Liver (tissue), 9 donors: ENCODE data around the gene FAM124A. TPM values are rescaled to one million over a fixed set of nuclear protein-coding genes. Genes with fewer than 3 reads are reported as not detected.

Experiments
- DNase-seq: peaks from one replicate; pipeline ENCODE4 v3.0.0-alpha.2; 2017; ENCODE audit warnings: low spot score
- H3K27ac ChIP-seq, 2 donors: one replicate each; pipeline ENCODE4 v1.7.0; 2013; ENCODE audit warnings: inconsistent platforms in 2 of 2, low read length in 2 of 2, control low read depth in 1 of 2, low read depth in 1 of 2, mild to moderate bottlenecking in 1 of 2
- H3K27me3 ChIP-seq, 4 donors: one replicate each; pipeline versions ENCODE4 v1.6.1 to v1.7.0; 2013; ENCODE audit warnings: low read length in 3 of 4, inconsistent platforms in 1 of 4, mild to moderate bottlenecking in 1 of 4, moderate library complexity in 1 of 4; ENCODE audit not compliant: control insufficient read depth in 4 of 4, insufficient read depth in 4 of 4
- H3K36me3 ChIP-seq, 4 donors: one replicate each; pipeline versions ENCODE4 v1.6.1 to v1.7.0; 2013; ENCODE audit warnings: low read length in 3 of 4, mild to moderate bottlenecking in 3 of 4, low read depth in 1 of 4, moderate library complexity in 1 of 4; ENCODE audit not compliant: control insufficient read depth in 4 of 4, insufficient read depth in 3 of 4
- H3K4me1 ChIP-seq, 4 donors: one replicate each; pipeline versions ENCODE4 v1.6.1 to v1.7.0; 2013; ENCODE audit warnings: low read length in 3 of 4, mild to moderate bottlenecking in 3 of 4, moderate library complexity in 1 of 4; ENCODE audit not compliant: control insufficient read depth in 4 of 4, insufficient read depth in 4 of 4
- H3K4me3 ChIP-seq, 3 donors: one replicate each; pipeline versions ENCODE4 v1.6.1 to v1.7.0; 2013; ENCODE audit warnings: low read length in 3 of 3, control low read depth in 1 of 3, low read depth in 1 of 3, mild to moderate bottlenecking in 1 of 3
- H3K9ac ChIP-seq, 2 donors: one replicate each; pipeline ENCODE4 v1.7.0; 2013; ENCODE audit warnings: low read length in 2 of 2, mild to moderate bottlenecking in 2 of 2, moderate library complexity in 2 of 2, control low read depth in 1 of 2, low read depth in 1 of 2
- H3K9me3 ChIP-seq, 4 donors: one replicate each; pipeline versions ENCODE4 v1.6.1 to v1.7.0; 2013; ENCODE audit warnings: low read length in 3 of 4; ENCODE audit not compliant: control insufficient read depth in 4 of 4
- EGR1 ChIP-seq, 2 donors: IDR thresholded peaks; 2 replicates each; pipeline ENCODE4 v1.6.1; 2016 to 2018; ENCODE audit warnings: antibody characterized with exemption in 2 of 2, low read depth in 2 of 2
- FOXA1 ChIP-seq: IDR thresholded peaks from 2 replicates; pipeline ENCODE4 v1.6.1; 2016; ENCODE audit warnings: antibody characterized with exemption
- FOXA2 ChIP-seq: IDR thresholded peaks from 2 replicates; pipeline ENCODE4 v1.6.1; 2016; ENCODE audit warnings: antibody characterized with exemption
- HNF4A ChIP-seq, 2 donors: conservative IDR thresholded peaks; 2 replicates each; pipeline ENCODE4 v1.6.1; 2016; ENCODE audit warnings: antibody characterized with exemption in 2 of 2, mild to moderate bottlenecking in 2 of 2
- HNF4G ChIP-seq: IDR thresholded peaks from 2 replicates; pipeline ENCODE4 v1.6.1; 2016; ENCODE audit warnings: antibody characterized with exemption
- JUND ChIP-seq, 2 donors: IDR thresholded peaks; 2 replicates each; pipeline ENCODE4 v1.6.1; 2016; ENCODE audit warnings: antibody characterized with exemption in 2 of 2
- NR2F2 ChIP-seq: IDR thresholded peaks from 2 replicates; pipeline ENCODE4 v1.6.1; 2016; ENCODE audit warnings: antibody characterized with exemption
- RAD21 ChIP-seq, 2 donors: IDR thresholded peaks; 2 replicates each; pipeline ENCODE4 v1.6.1; 2016; ENCODE audit warnings: antibody characterized with exemption in 2 of 2, mild to moderate bottlenecking in 2 of 2
- RXRA ChIP-seq, 2 donors: IDR thresholded peaks; 2 replicates each; pipeline ENCODE4 v1.6.1; 2017 to 2018; ENCODE audit warnings: antibody characterized with exemption in 2 of 2, mild to moderate bottlenecking in 1 of 2
- SP1 ChIP-seq: IDR thresholded peaks from 2 replicates; pipeline ENCODE4 v1.6.1; 2018; ENCODE audit warnings: antibody characterized with exemption, mild to moderate bottlenecking
- TAF1 ChIP-seq: conservative IDR thresholded peaks from 2 replicates; pipeline ENCODE4 v1.6.1; 2016; ENCODE audit warnings: antibody characterized with exemption, mild to moderate bottlenecking
- YY1 ChIP-seq: IDR thresholded peaks from 2 replicates; pipeline ENCODE4 v1.6.1; 2016; ENCODE audit warnings: antibody characterized with exemption, mild to moderate bottlenecking
- WGBS: extraction: QIAGEN DNeasy Blood & Tissue Kit; methylation state at CpG from one replicate; pipeline ENCODE4 v1.1.7; 2013; 5-methylcytosine and 5-hydroxymethylcytosine counted together
- polyA plus RNA-seq, 2 donors: library from polyadenylated mRNA; stranded (reverse) in 1 of 2; unstranded in 1 of 2; fragments of 200-250 nt in 1 of 2; fragments of >200 nt in 1 of 2; fragmentation: Nextera tagmentation in 1 of 2; extraction: Ambion mirVana in 1 of 2; gene quantifications; one replicate each; pipeline versions ENCODE4 v1.2.1 to v1.2.3, GENCODE V29; 2013 to 2015
- total RNA-seq, 2 donors: library from RNA; depleted of rRNA; stranded (reverse); fragments of >200 nt; gene quantifications; one replicate each; pipeline ENCODE4 v1.2.3, GENCODE V29; 2014
- TF ChIP-seq, protein P1 (sequence below): fragments of 150-350 bp; IDR thresholded peaks from 2 replicates; pipeline ENCODE4 v1.5.1; 2017; ENCODE audit warnings: improper control_type of control experiment, low read depth, low read length; ENCODE audit not compliant: missing input control
- TF ChIP-seq, protein P2 (sequence below): IDR thresholded peaks from 2 replicates; pipeline ENCODE4 v1.6.1; 2016; ENCODE audit warnings: antibody characterized with exemption
- TF ChIP-seq, protein P3 (sequence below): IDR thresholded peaks from 2 replicates; pipeline ENCODE4 v1.6.1; 2016; ENCODE audit warnings: antibody characterized with exemption
- TF ChIP-seq, protein P4 (sequence below): IDR thresholded peaks from 2 replicates; pipeline ENCODE4 v1.6.1; 2016; ENCODE audit warnings: antibody characterized with exemption, mild to moderate bottlenecking
- TF ChIP-seq, protein P5 (sequence below): IDR thresholded peaks from 2 replicates; pipeline ENCODE4 v1.6.1; 2016; ENCODE audit warnings: antibody characterized with exemption
- donor health status: healthy.
- donor health status: healthy.
- donor health status: healthy.
- donor health status: healthy.
- donor health status: healthy.

The FAM124A gene
- total and polyA plus RNA-seq, 4 donors, result 0.33 to 0.92 (median 0.46) TPM

DNA sequence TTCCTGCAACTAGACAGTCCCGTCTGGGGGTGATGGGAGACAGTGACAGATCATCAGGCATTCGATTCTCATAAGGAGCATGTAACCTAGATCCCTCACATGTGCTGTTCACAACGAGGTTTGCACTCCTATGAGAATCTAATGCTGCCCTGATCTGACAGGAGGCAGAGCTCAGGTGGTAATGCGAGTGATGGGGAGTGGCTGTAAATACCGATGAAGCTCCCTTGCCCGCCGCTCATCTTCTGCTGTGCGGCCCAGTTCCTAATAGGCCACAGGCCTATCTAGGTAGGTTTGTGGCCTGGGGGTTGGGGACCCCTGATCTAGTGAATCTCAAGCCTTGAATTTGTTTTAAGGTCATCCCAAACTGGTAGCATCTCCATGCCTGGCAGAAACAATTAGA, 27.3 kb upstream of the FAM124A start (continued):
- TF ChIP-seq, protein P1, sequence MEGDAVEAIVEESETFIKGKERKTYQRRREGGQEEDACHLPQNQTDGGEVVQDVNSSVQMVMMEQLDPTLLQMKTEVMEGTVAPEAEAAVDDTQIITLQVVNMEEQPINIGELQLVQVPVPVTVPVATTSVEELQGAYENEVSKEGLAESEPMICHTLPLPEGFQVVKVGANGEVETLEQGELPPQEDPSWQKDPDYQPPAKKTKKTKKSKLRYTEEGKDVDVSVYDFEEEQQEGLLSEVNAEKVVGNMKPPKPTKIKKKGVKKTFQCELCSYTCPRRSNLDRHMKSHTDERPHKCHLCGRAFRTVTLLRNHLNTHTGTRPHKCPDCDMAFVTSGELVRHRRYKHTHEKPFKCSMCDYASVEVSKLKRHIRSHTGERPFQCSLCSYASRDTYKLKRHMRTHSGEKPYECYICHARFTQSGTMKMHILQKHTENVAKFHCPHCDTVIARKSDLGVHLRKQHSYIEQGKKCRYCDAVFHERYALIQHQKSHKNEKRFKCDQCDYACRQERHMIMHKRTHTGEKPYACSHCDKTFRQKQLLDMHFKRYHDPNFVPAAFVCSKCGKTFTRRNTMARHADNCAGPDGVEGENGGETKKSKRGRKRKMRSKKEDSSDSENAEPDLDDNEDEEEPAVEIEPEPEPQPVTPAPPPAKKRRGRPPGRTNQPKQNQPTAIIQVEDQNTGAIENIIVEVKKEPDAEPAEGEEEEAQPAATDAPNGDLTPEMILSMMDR, result no peak
- no peak for TF ChIP-seq NR2F2
- no peak for TF ChIP-seq YY1
- no peak for TF ChIP-seq RAD21 (IDR thresholded peaks at IDR 0.05)
- no peak for TF ChIP-seq JUND (IDR thresholded peaks at IDR 0.05)
- TF ChIP-seq HNF4A (conservative IDR thresholded peaks at IDR 0.05), result no peak

DNA sequence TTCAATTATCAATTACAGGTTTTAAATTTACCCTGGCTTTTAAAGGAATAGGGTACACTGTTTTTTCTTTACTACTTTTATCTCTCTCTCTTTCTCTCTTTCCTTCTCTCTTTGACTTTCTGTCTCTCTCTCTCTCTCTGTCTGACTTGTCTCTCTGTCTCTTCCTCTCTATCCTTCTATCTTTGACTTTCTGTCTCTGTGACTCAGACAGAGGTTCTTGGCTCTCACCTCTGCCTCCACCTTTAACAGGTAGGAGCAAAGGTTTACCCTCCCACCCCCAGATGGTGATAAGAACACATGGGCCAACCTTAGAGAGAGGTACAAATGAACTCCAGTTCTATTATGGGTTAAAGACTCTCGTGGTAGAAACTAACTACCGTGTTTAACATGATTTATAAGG, 20.3 kb upstream of the FAM124A start:
- peaks cover 0 to 3% (median 0%) of the 10 kb centered on the region in 4 donors for H3K27me3 ChIP-seq
- H3K27ac ChIP-seq, result no peak overlapping the region
- H3K9me3 ChIP-seq, result peaks cover 0 to 2% (median 0%) of the 10 kb centered on the region in 4 donors
- H3K9ac ChIP-seq, result no peak overlapping the region
- no peaks in the 10 kb centered on the region for H3K4me1 ChIP-seq
- no peaks in the 10 kb centered on the region for H3K36me3 ChIP-seq
- TF ChIP-seq, protein P2, sequence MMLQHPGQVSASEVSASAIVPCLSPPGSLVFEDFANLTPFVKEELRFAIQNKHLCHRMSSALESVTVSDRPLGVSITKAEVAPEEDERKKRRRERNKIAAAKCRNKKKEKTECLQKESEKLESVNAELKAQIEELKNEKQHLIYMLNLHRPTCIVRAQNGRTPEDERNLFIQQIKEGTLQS, result no peak
- TF ChIP-seq SP1, result no peak
- TF ChIP-seq YY1, result no peak
- TF ChIP-seq FOXA1, result no peak
- no peak for TF ChIP-seq JUND (IDR thresholded peaks at IDR 0.05)
- no peak for TF ChIP-seq RXRA (IDR thresholded peaks at IDR 0.05)
- TF ChIP-seq FOXA2, result no peak
- TF ChIP-seq, protein P3, sequence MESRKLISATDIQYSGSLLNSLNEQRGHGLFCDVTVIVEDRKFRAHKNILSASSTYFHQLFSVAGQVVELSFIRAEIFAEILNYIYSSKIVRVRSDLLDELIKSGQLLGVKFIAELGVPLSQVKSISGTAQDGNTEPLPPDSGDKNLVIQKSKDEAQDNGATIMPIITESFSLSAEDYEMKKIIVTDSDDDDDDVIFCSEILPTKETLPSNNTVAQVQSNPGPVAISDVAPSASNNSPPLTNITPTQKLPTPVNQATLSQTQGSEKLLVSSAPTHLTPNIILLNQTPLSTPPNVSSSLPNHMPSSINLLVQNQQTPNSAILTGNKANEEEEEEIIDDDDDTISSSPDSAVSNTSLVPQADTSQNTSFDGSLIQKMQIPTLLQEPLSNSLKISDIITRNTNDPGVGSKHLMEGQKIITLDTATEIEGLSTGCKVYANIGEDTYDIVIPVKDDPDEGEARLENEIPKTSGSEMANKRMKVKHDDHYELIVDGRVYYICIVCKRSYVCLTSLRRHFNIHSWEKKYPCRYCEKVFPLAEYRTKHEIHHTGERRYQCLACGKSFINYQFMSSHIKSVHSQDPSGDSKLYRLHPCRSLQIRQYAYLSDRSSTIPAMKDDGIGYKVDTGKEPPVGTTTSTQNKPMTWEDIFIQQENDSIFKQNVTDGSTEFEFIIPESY, result no peak
- no peak for TF ChIP-seq HNF4G
- no peak for TF ChIP-seq NR2F2
- no peak for TF ChIP-seq EGR1 (IDR thresholded peaks at IDR 0.05; ENCODE audit: low read depth in 2 of 2)
- TF ChIP-seq, protein P1, result no peak
- TF ChIP-seq RAD21 (IDR thresholded peaks at IDR 0.05), result no peak
- no peak for TF ChIP-seq HNF4A (conservative IDR thresholded peaks at IDR 0.05)
- TF ChIP-seq, protein P4, sequence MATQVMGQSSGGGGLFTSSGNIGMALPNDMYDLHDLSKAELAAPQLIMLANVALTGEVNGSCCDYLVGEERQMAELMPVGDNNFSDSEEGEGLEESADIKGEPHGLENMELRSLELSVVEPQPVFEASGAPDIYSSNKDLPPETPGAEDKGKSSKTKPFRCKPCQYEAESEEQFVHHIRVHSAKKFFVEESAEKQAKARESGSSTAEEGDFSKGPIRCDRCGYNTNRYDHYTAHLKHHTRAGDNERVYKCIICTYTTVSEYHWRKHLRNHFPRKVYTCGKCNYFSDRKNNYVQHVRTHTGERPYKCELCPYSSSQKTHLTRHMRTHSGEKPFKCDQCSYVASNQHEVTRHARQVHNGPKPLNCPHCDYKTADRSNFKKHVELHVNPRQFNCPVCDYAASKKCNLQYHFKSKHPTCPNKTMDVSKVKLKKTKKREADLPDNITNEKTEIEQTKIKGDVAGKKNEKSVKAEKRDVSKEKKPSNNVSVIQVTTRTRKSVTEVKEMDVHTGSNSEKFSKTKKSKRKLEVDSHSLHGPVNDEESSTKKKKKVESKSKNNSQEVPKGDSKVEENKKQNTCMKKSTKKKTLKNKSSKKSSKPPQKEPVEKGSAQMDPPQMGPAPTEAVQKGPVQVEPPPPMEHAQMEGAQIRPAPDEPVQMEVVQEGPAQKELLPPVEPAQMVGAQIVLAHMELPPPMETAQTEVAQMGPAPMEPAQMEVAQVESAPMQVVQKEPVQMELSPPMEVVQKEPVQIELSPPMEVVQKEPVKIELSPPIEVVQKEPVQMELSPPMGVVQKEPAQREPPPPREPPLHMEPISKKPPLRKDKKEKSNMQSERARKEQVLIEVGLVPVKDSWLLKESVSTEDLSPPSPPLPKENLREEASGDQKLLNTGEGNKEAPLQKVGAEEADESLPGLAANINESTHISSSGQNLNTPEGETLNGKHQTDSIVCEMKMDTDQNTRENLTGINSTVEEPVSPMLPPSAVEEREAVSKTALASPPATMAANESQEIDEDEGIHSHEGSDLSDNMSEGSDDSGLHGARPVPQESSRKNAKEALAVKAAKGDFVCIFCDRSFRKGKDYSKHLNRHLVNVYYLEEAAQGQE, result no peak
- TF ChIP-seq TAF1, result no peak
- TF ChIP-seq, protein P5, sequence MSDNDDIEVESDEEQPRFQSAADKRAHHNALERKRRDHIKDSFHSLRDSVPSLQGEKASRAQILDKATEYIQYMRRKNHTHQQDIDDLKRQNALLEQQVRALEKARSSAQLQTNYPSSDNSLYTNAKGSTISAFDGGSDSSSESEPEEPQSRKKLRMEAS, result no peak
- 91% methylated on average over 2 of the region's 2 CpGs for WGBS
- DNase-seq, result no peak
- no peak overlapping the region for H3K4me3 ChIP-seq
